GM04504 (cell line): ENCODE measurements around the gene PITPNC1.
A peak's percentile ranks its signal among the peaks of the same experiment; 100 is the strongest.
"Not testable (repeated sequence)": the region's sequence is repeated elsewhere in the genome, so short reads cannot be mapped to it uniquely, and the experiment has no call there.

Source experiments
- DNase-seq: peaks from one replicate; pipeline ENCODE4 v3.0.0-alpha.2; 2012; ENCODE audit warnings: low read depth

Gene PITPNC1

DNA sequence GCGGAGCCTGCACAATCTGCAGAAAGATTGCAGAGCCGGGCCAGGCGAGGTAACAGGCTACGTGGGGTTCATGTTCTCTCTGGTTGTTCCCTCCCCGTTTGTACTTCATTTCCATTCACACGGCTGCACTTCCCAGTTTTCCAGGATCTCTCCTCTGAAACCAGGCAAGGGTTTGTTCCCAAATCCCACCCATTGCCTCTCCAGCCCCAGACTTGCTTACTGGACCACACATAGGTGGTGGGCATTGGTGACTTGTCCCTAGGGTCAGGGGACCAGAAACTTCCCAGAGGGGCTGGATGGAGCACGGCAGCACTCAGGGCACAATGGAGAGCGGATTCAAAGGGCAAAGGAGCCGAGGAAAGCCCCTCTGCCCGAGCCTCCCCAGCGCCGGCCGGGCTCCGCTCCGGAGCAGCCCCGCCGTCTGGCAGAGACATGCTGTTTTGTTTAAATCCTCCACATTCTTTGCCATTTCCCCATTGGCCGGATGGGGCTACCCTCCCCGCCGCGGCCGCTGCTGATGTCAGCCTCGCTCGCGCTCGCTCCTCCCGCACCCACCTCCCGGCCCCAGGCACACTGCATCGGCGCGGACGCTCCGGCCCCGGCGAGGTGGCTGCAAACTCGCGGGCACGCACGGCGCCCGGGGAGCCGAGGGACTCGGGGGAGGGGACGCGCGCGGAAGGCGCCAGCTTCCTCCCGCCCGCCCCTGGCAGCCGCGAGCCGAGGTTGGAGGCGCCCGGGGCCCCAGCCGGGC, at the start of gene PITPNC1:
PITPNC1 (plus strand) TSS at position 545 of the 751 bp plus-strand sequence.
- peak; percentile 78 for DNase-seq

GRCh38 chr17:67328026-67328425, 49.1 kb upstream of the PITPNC1 start:
- DNase-seq = no peak

GRCh38 chr17:67331381-67332161, 45.5 kb upstream of the PITPNC1 start:
- DNase-seq = not testable (repeated sequence)

GRCh38 chr17:67332162-67332508, 44.9 kb upstream of the PITPNC1 start:
- DNase-seq = not testable (repeated sequence)

DNA sequence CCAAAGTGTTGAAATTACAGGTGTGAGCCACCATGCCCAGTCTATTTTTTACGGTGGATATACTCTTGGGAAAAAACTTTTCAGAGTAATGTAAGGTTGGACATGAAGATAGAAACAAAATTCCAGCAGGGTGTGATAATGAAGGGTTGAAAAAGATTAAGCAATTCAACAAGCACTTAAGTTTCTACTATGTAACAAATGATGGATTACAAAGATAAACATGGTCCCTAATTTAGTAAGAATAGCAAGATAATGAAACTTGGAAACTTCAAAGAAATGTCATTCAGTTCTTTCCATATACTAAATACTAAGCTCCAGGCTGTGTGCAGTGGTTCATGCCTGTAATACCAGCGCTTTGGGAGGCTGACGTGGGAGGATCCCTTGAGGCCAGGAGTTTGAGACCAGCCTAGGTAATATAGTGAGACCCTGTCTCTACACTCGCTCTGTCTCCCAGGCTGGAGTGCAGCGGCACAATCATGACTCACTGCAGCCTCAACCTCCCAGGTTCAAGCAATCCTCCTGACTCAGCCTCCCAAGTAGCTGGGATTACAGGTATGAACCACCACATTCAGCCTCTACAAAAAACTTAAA, 41.7 kb upstream of the PITPNC1 start:
- DNase-seq = no peak

GRCh38 chr17:67336859-67337258, 40.2 kb upstream of the PITPNC1 start:
- DNase-seq = no peak

DNA sequence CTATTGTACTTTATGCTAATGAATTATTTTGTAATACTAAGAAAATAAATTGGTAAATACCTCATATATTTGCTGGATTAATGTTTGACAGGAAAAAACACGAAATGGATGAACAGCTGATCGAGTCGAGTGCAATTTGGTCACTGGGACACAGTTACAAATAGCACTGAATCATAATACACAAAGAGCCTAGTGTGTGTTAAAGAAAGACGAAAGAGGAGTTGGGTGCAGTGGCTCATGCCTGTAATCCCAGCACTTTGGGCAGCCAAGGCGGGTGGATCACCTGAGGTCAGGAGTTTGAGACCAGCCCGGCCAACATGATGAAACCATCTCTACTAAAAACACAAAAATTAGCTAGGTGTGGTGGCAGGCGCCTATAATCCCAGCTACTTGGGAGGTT, 38.7 kb upstream of the PITPNC1 start:
- not testable (repeated sequence) for DNase-seq

DNA sequence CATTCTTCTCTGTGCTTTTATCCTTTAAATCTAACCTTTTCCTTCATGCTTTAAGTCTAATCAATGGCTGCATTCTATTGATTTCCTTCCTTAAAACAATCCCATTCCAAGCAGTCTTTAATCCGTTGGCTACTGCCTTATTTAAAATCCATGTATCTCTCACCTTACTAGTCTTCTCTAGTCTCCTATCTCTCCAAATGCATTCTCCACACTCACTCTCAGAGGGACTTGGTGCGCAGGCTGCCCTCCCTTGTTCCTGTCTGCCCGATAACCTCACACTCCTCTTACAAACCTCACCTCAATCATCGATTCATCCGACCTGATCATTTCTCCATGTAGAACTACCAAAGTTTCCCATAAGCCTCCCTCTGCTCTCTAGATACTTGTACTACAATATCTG, 33.8 kb upstream of the PITPNC1 start:
- DNase-seq = no peak

- DNase-seq = no peak
Measured at GRCh38 chr17:67347826-67348225, 29.3 kb upstream of the PITPNC1 start.

DNA sequence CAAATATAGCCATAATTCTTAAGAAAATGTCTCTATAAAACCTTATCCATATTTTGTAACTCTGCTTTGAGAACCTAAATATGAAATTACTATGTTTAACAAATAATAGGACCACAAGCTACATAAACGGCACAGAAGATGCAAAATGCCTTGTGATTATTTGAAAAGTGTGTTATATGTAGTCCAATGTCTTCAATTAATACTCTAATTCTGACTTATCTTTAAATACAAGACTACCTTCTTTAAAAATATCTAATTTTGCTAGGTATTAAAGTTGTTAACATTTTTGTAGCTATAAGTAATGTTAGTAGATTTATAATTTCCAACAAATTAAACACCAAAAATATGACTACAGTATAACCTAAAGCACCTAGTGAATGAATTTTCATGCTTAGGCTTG, 27.7 kb upstream of the PITPNC1 start:
- no peak for DNase-seq

DNA sequence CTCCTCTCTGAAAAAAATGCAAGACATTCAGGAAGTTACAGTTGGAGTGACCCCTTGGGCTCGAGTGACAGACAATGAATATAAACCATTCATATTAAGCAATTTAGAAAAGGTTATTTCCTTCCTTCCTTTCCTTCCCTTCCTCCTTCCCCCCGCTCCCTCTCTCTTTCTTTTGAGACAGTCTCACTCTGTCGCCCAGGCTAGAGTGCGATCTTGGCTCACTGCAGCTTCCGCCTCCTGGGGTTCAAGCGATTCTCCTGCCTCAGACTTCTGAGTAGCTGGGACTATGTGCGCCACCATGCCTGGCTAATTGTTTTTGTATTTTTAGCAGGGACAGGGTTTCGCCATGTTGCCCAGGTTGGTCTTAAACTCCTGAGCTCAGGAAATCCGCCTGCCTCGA, 23.9 kb upstream of the PITPNC1 start:
- no peak for DNase-seq

GRCh38 chr17:67353929-67354574, 23.0 kb upstream of the PITPNC1 start:
- no peak for DNase-seq

GRCh38 chr17:67358612-67359011, 18.5 kb upstream of the PITPNC1 start:
- DNase-seq = no peak

- no peak for DNase-seq
Measured at GRCh38 chr17:67359960-67360791, 16.9 kb upstream of the PITPNC1 start.

DNA sequence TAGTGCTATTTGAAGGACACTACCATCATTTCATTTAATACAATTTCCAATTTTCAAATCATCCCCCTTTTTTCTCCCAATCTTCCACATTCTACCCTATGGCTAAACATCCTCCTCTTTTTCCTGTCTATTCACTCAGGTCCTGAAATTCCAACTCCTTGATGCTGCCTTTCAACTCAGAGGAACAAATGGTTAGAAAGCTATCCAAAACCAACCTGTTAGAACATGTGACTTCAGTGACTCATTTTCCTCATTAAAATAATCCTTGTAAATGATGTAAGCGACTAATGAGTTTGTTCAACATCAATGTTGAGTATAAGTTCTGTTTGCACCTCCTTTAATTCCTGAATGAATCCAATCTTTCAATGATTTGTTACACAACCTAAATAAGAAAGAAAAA, 16.2 kb upstream of the PITPNC1 start:
- no peak for DNase-seq

GRCh38 chr17:67362173-67362572, 14.9 kb upstream of the PITPNC1 start:
- DNase-seq = no peak

GRCh38 chr17:67364847-67365737, 12.0 kb upstream of the PITPNC1 start:
- DNase-seq = no peak

- DNase-seq = no peak
Measured at GRCh38 chr17:67365738-67366192, 11.3 kb upstream of the PITPNC1 start.

- DNase-seq = peak; percentile 81
Measured at GRCh38 chr17:67366193-67367157, 10.6 kb upstream of the PITPNC1 start, which contains the start of gene PSMD12. TSS of gene PSMD12 (minus strand) at chr17:67366577. CDS start at chr17:67366519, 58 bp downstream.
